ENCODE measurements around the gene VDAC2. TPM values are rescaled to one million over a fixed set of nuclear protein-coding genes. Genes with fewer than 3 reads are reported as not detected.

VDAC2 gene
- total and polyA plus RNA-seq, 8 donors, result 140 to 187 (median 168) TPM

GRCh38 chr10:75238182-75239095 lies 27.8 kb downstream of the VDAC2 start:
- Histone ChIP-seq H3K27me3 (no peaks in the 10 kb centered on the region), H3K36me3 (no peaks in the 10 kb centered on the region), H3K4me1 (peaks cover 5 to 18% of the 10 kb centered on the region in 2 donors), H3K4me3 (no peak overlapping the region), H3K27ac (no peak overlapping the region), H3K9me3 (no peaks in the 10 kb centered on the region)
- ATAC-seq (no peak), DNase-seq (no peak)
- TF ChIP-seq CTCF (IDR thresholded peaks at IDR 0.05), result no peak
- intact Hi-C loops (cut with DNase I), result loop anchor here in 1 of 2 donors (10.0 kb wide), 1 partner anchor 134 kb away; a partner anchor contains a TSS

- Histone ChIP-seq H3K4me3 (no peak overlapping the region), H3K9me3 (no peaks in the 10 kb centered on the region), H3K36me3 (no peaks in the 10 kb centered on the region), H3K27me3 (no peaks in the 10 kb centered on the region), H3K27ac (no peak overlapping the region), H3K4me1 (peaks cover 5 to 18% of the 10 kb centered on the region in 2 donors)
- TF ChIP-seq CTCF (IDR thresholded peaks at IDR 0.05), result no peak
- no peak for ATAC-seq
- intact Hi-C loops (cut with DNase I), result loop anchor here in 1 of 2 donors (10.0 kb wide), 1 partner anchor 134 kb away; a partner anchor contains a TSS
- no peak for DNase-seq
Observed at GRCh38 chr10:75239096-75239790, 28.6 kb downstream of the VDAC2 start.

GRCh38 chr10:75240329-75241076 lies 29.9 kb downstream of the VDAC2 start:
- H3K9me3 ChIP-seq, result no peaks in the 10 kb centered on the region
- ATAC-seq, result no peak
- H3K4me1 ChIP-seq, result peaks cover 0 to 7% of the 10 kb centered on the region in 2 donors
- H3K36me3 ChIP-seq, result no peaks in the 10 kb centered on the region
- no peak overlapping the region for H3K4me3 ChIP-seq
- intact Hi-C loops (cut with DNase I), result no loop called here
- no peak for TF ChIP-seq CTCF (IDR thresholded peaks at IDR 0.05)
- H3K27ac ChIP-seq, result no peak overlapping the region
- no peak for DNase-seq
- no peaks in the 10 kb centered on the region for H3K27me3 ChIP-seq

- no peak for TF ChIP-seq CTCF (IDR thresholded peaks at IDR 0.05)
- Histone ChIP-seq H3K36me3 (no peaks in the 10 kb centered on the region), H3K27me3 (no peaks in the 10 kb centered on the region), H3K27ac (no peak overlapping the region), H3K4me1 (no peaks in the 10 kb centered on the region), H3K4me3 (no peak overlapping the region), H3K9me3 (no peaks in the 10 kb centered on the region)
- intact Hi-C loops (cut with DNase I), result no loop called here
- no peak for DNase-seq
- no peak for ATAC-seq
Observed at GRCh38 chr10:75243426-75243825, 32.8 kb downstream of the VDAC2 start.
